Liver (tissue), 9 donors: Measurements from ENCODE around the gene DIS3L2. TPM values are rescaled to one million over a fixed set of nuclear protein-coding genes. Genes with fewer than 3 reads are reported as not detected.

Source experiments
- DNase-seq: peaks from one replicate; pipeline ENCODE4 v3.0.0-alpha.2; 2017; ENCODE audit warnings: low spot score
- H3K27ac ChIP-seq, 2 donors: one replicate each; pipeline ENCODE4 v1.7.0; 2013; ENCODE audit warnings: inconsistent platforms in 2 of 2, low read length in 2 of 2, control low read depth in 1 of 2, low read depth in 1 of 2, mild to moderate bottlenecking in 1 of 2
- H3K27me3 ChIP-seq, 4 donors: one replicate each; pipeline versions ENCODE4 v1.6.1 to v1.7.0; 2013; ENCODE audit warnings: low read length in 3 of 4, inconsistent platforms in 1 of 4, mild to moderate bottlenecking in 1 of 4, moderate library complexity in 1 of 4; ENCODE audit not compliant: control insufficient read depth in 4 of 4, insufficient read depth in 4 of 4
- H3K36me3 ChIP-seq, 4 donors: one replicate each; pipeline versions ENCODE4 v1.6.1 to v1.7.0; 2013; ENCODE audit warnings: low read length in 3 of 4, mild to moderate bottlenecking in 3 of 4, low read depth in 1 of 4, moderate library complexity in 1 of 4; ENCODE audit not compliant: control insufficient read depth in 4 of 4, insufficient read depth in 3 of 4
- H3K4me1 ChIP-seq, 4 donors: one replicate each; pipeline versions ENCODE4 v1.6.1 to v1.7.0; 2013; ENCODE audit warnings: low read length in 3 of 4, mild to moderate bottlenecking in 3 of 4, moderate library complexity in 1 of 4; ENCODE audit not compliant: control insufficient read depth in 4 of 4, insufficient read depth in 4 of 4
- H3K4me3 ChIP-seq, 3 donors: one replicate each; pipeline versions ENCODE4 v1.6.1 to v1.7.0; 2013; ENCODE audit warnings: low read length in 3 of 3, control low read depth in 1 of 3, low read depth in 1 of 3, mild to moderate bottlenecking in 1 of 3
- H3K9ac ChIP-seq, 2 donors: one replicate each; pipeline ENCODE4 v1.7.0; 2013; ENCODE audit warnings: low read length in 2 of 2, mild to moderate bottlenecking in 2 of 2, moderate library complexity in 2 of 2, control low read depth in 1 of 2, low read depth in 1 of 2
- H3K9me3 ChIP-seq, 4 donors: one replicate each; pipeline versions ENCODE4 v1.6.1 to v1.7.0; 2013; ENCODE audit warnings: low read length in 3 of 4; ENCODE audit not compliant: control insufficient read depth in 4 of 4
- ATF3 ChIP-seq: IDR thresholded peaks from 2 replicates; pipeline ENCODE4 v1.6.1; 2016; ENCODE audit warnings: antibody characterized with exemption
- CTCF ChIP-seq: fragments of 150-350 bp; IDR thresholded peaks from 2 replicates; pipeline ENCODE4 v1.5.1; 2017; ENCODE audit warnings: improper control_type of control experiment, low read depth, low read length; ENCODE audit not compliant: missing input control
- FOXA1 ChIP-seq: IDR thresholded peaks from 2 replicates; pipeline ENCODE4 v1.6.1; 2016; ENCODE audit warnings: antibody characterized with exemption
- FOXA2 ChIP-seq: IDR thresholded peaks from 2 replicates; pipeline ENCODE4 v1.6.1; 2016; ENCODE audit warnings: antibody characterized with exemption
- GABPA ChIP-seq, 2 donors: IDR thresholded peaks in 1 of 2; conservative IDR thresholded peaks in 1 of 2; 2 replicates each; pipeline ENCODE4 v1.6.1; 2016; ENCODE audit warnings: antibody characterized with exemption in 2 of 2, mild to moderate bottlenecking in 1 of 2, moderate library complexity in 1 of 2
- HNF4A ChIP-seq, 2 donors: conservative IDR thresholded peaks; 2 replicates each; pipeline ENCODE4 v1.6.1; 2016; ENCODE audit warnings: antibody characterized with exemption in 2 of 2, mild to moderate bottlenecking in 2 of 2
- JUND ChIP-seq, 2 donors: IDR thresholded peaks; 2 replicates each; pipeline ENCODE4 v1.6.1; 2016; ENCODE audit warnings: antibody characterized with exemption in 2 of 2
- MAX ChIP-seq: IDR thresholded peaks from 2 replicates; pipeline ENCODE4 v1.6.1; 2016; ENCODE audit warnings: antibody characterized with exemption
- NR2F2 ChIP-seq: IDR thresholded peaks from 2 replicates; pipeline ENCODE4 v1.6.1; 2016; ENCODE audit warnings: antibody characterized with exemption
- WGBS: extraction: QIAGEN DNeasy Blood & Tissue Kit; methylation state at CpG from one replicate; pipeline ENCODE4 v1.1.7; 2013; 5-methylcytosine and 5-hydroxymethylcytosine counted together
- polyA plus RNA-seq, 2 donors: library from polyadenylated mRNA; stranded (reverse) in 1 of 2; unstranded in 1 of 2; fragments of 200-250 nt in 1 of 2; fragments of >200 nt in 1 of 2; fragmentation: Nextera tagmentation in 1 of 2; extraction: Ambion mirVana in 1 of 2; gene quantifications; one replicate each; pipeline versions ENCODE4 v1.2.1 to v1.2.3, GENCODE V29; 2013 to 2015
- total RNA-seq, 2 donors: library from RNA; depleted of rRNA; stranded (reverse); fragments of >200 nt; gene quantifications; one replicate each; pipeline ENCODE4 v1.2.3, GENCODE V29; 2014
- donor health status: healthy.
- donor health status: healthy.
- donor health status: healthy.
- donor health status: healthy.
- donor health status: healthy.

The DIS3L2 gene
- total and polyA plus RNA-seq, 4 donors: 5.7 to 21.5 (median 8.8) TPM

- Histone ChIP-seq H3K9ac (no peak overlapping the region), H3K27me3 (no peaks in the 10 kb centered on the region), H3K4me3 (no peak overlapping the region), H3K27ac (no peak overlapping the region), H3K9me3 (peaks cover 0 to 2% (median 0%) of the 10 kb centered on the region in 4 donors), H3K36me3 (peaks cover 0 to 5% (median 0%) of the 10 kb centered on the region in 4 donors), H3K4me1 (no peaks in the 10 kb centered on the region)
- TF ChIP-seq GABPA (IDR thresholded peaks at IDR 0.05 in 1 of 2, conservative IDR thresholded peaks at IDR 0.05 in 1 of 2) (no peak), FOXA1 (no peak), MAX (no peak), NR2F2 (no peak)
- WGBS: 83% methylated on average over 1 of the region's 1 CpG
- no peak for DNase-seq
Observed at GRCh38 chr2:232038251-232038880, 76.9 kb downstream of the DIS3L2 start.

- Histone ChIP-seq H3K4me1 (no peaks in the 10 kb centered on the region), H3K9ac (no peak overlapping the region), H3K4me3 (no peak overlapping the region), H3K27ac (no peak overlapping the region), H3K27me3 (no peaks in the 10 kb centered on the region), H3K9me3 (peaks cover 0 to 2% (median 0%) of the 10 kb centered on the region in 4 donors), H3K36me3 (peaks cover 0 to 5% (median 0%) of the 10 kb centered on the region in 4 donors)
- TF ChIP-seq FOXA2: no peak
- no peak for TF ChIP-seq JUND (IDR thresholded peaks at IDR 0.05)
- DNase-seq: no peak
- WGBS: 93% methylated on average over 7 of the region's 7 CpGs
Observed at GRCh38 chr2:232038881-232039485, 77.5 kb downstream of the DIS3L2 start.

- WGBS: 97% methylated on average over 2 of the region's 2 CpGs
- no peaks in the 10 kb centered on the region for H3K9me3 ChIP-seq
- H3K9ac ChIP-seq: no peak overlapping the region
- no peak overlapping the region for H3K27ac ChIP-seq
- no peaks in the 10 kb centered on the region for H3K27me3 ChIP-seq
- peaks cover 0 to 3% (median 0%) of the 10 kb centered on the region in 4 donors for H3K36me3 ChIP-seq
- DNase-seq: no peak
- no peak overlapping the region for H3K4me3 ChIP-seq
- TF ChIP-seq HNF4A (conservative IDR thresholded peaks at IDR 0.05) (no peak), ATF3 (no peak), FOXA1 (no peak), JUND (IDR thresholded peaks at IDR 0.05) (no peak), FOXA2 (no peak), NR2F2 (no peak), CTCF (no peak)
- H3K4me1 ChIP-seq: no peaks in the 10 kb centered on the region
Observed at GRCh38 chr2:232042911-232043574, 81.5 kb downstream of the DIS3L2 start.
